Measurements from ENCODE around the gene ISCA2. TPM values are rescaled to one million over a fixed set of nuclear protein-coding genes. Genes with fewer than 3 reads are reported as not detected.

The ISCA2 gene
- total RNA-seq, 1 experiment from 2014 or later, result 37.5 TPM

DNA sequence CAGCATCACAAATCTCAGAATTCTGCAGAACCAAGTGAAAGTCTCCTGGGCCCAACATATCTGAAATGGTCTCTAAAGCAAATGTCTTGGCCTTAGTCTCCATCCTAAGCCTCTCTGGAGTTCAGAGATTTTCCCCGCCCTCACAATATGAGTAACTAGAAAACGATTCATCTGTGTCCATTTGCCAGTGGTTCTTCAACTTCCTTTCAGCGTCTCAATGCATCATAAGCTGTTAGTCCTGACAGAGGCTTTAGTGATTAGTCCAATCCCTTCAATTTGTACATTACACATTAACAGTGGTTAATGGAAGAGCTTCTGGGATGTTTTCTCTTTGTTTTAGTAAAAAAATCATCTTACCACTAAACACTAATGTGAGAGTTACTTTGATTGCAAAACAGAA, 17.9 kb upstream of the ISCA2 start:
- no peaks in the 10 kb centered on the region for H3K9me3 ChIP-seq (ENCODE audit: control insufficient read depth, low read depth, low read length)
- H3K14ac ChIP-seq (ENCODE audit: insufficient read depth, low read length), result no peak overlapping the region
- no peak overlapping the region for H2AK5ac ChIP-seq (ENCODE audit: insufficient read length, low read length)
- no peak overlapping the region for H3K27ac ChIP-seq (ENCODE audit: insufficient read length, low read depth, low read length)
- no peaks in the 10 kb centered on the region for H3K27me3 ChIP-seq (ENCODE audit: insufficient read depth, low read length)
- H2AFZ ChIP-seq (ENCODE audit: low read length), result no peak overlapping the region
- H3K4me2 ChIP-seq (ENCODE audit: insufficient read depth, insufficient read length, low read length), result no peak overlapping the region
- no peak overlapping the region for H3K56ac ChIP-seq (ENCODE audit: insufficient read length, low read depth, low read length)
- no peak overlapping the region for H2BK12ac ChIP-seq (ENCODE audit: insufficient read length, low read depth, low read length)
- no peak overlapping the region for H2BK15ac ChIP-seq (ENCODE audit: low read depth, low read length)
- no peak for DNase-seq
- Mint-ChIP-seq H3K27me3 (ENCODE audit: low read depth) (no peaks in the 10 kb centered on the region), H3K4me1 (peaks cover 17 to 31% of the 10 kb centered on the region in 2 experiments), H3K36me3 (ENCODE audit: insufficient read depth in 1 of 3, low read depth in 3 of 3) (peaks cover 5 to 44% (median 42%) of the 10 kb centered on the region in 3 experiments), H3K9me3 (no peaks in the 10 kb centered on the region), H3K27ac (peak overlapping the region in 1 of 3 experiments; percentile 21; a peak in 2 of 7 replicates), H3K4me3 (no peak overlapping the region)
- no peak overlapping the region for H4K91ac ChIP-seq (ENCODE audit: insufficient read length, low read depth, low read length)
- no peak overlapping the region for H4K5ac ChIP-seq (ENCODE audit: insufficient read length, low read depth, low read length)
- H3K4me1 ChIP-seq (ENCODE audit: insufficient read depth, low read length), result no peaks in the 10 kb centered on the region
- H2BK5ac ChIP-seq (ENCODE audit: insufficient read length, low read length), result no peak overlapping the region
- H2BK120ac ChIP-seq (ENCODE audit: low read depth, low read length, poor library complexity, severe bottlenecking), result no peak overlapping the region
- TF ChIP-seq, protein P1, sequence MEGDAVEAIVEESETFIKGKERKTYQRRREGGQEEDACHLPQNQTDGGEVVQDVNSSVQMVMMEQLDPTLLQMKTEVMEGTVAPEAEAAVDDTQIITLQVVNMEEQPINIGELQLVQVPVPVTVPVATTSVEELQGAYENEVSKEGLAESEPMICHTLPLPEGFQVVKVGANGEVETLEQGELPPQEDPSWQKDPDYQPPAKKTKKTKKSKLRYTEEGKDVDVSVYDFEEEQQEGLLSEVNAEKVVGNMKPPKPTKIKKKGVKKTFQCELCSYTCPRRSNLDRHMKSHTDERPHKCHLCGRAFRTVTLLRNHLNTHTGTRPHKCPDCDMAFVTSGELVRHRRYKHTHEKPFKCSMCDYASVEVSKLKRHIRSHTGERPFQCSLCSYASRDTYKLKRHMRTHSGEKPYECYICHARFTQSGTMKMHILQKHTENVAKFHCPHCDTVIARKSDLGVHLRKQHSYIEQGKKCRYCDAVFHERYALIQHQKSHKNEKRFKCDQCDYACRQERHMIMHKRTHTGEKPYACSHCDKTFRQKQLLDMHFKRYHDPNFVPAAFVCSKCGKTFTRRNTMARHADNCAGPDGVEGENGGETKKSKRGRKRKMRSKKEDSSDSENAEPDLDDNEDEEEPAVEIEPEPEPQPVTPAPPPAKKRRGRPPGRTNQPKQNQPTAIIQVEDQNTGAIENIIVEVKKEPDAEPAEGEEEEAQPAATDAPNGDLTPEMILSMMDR (conservative IDR thresholded peaks at IDR 0.05), result no peak
- no peaks in the 10 kb centered on the region for H3K23me2 ChIP-seq (ENCODE audit: insufficient read length, low read depth, low read length, poor library complexity, severe bottlenecking)
- WGBS (ENCODE audit: extremely low coverage, insufficient read length, low lambda C conversion rate), result no CpG with 5 or more reads among the region's 3 CpGs
- H3K79me1 ChIP-seq (ENCODE audit: insufficient read depth, low read depth, low read length, poor library complexity, severe bottlenecking), result no peaks in the 10 kb centered on the region
- H2BK20ac ChIP-seq (ENCODE audit: low read depth, low read length, poor library complexity, severe bottlenecking), result no peak overlapping the region
- no peak overlapping the region for H3K9ac ChIP-seq (ENCODE audit: extremely low read depth, insufficient read length, low read length)
- no peak overlapping the region for H3T11ph ChIP-seq (ENCODE audit: low read length)
- no peak overlapping the region for H3K4ac ChIP-seq (ENCODE audit: low read depth, low read length)
- no peaks in the 10 kb centered on the region for H3K79me2 ChIP-seq (ENCODE audit: insufficient read depth, low read length)
- H3K23ac ChIP-seq (ENCODE audit: insufficient read length, low read depth, low read length), result no peak overlapping the region
- no peak overlapping the region for H4K8ac ChIP-seq (replicated peaks; ENCODE audit: insufficient read length, low read depth, low read length)
- H3K18ac ChIP-seq (ENCODE audit: insufficient read length, low read depth, low read length), result no peak overlapping the region
- H4K20me1 ChIP-seq (ENCODE audit: control insufficient read depth, insufficient read depth, insufficient read length), result no peaks in the 10 kb centered on the region
